ENCODE measurements around the gene DCDC2B. TPM values are rescaled to one million over a fixed set of nuclear protein-coding genes. Genes with fewer than 3 reads are reported as not detected.

The DCDC2B gene
- total RNA-seq (2022; extraction: Qiagen RNA extraction; ENCODE audit: low read depth) = not detected in 5 replicates

DNA sequence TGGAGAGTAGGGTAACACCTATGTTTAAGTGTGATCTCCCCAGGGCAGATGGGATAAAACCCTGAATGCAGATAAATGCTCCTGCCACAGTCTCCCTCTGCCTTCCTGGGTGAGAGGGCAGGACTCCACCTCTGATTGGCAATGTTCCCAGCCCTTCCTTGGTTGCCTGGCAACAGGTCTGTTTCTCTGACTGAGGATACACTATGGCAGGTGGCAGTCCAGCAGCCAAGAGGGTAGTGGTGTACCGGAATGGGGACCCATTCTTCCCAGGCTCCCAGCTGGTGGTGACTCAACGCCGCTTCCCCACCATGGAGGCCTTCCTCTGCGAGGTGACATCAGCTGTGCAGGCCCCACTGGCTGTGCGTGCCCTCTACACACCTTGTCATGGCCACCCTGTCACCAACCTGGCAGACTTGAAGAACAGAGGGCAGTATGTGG is at the start of gene DCDC2B:
DCDC2B (plus strand) TSS at position 199 of the 438 bp plus-strand sequence; CDS start at position 204, 5 bp downstream.

DNA sequence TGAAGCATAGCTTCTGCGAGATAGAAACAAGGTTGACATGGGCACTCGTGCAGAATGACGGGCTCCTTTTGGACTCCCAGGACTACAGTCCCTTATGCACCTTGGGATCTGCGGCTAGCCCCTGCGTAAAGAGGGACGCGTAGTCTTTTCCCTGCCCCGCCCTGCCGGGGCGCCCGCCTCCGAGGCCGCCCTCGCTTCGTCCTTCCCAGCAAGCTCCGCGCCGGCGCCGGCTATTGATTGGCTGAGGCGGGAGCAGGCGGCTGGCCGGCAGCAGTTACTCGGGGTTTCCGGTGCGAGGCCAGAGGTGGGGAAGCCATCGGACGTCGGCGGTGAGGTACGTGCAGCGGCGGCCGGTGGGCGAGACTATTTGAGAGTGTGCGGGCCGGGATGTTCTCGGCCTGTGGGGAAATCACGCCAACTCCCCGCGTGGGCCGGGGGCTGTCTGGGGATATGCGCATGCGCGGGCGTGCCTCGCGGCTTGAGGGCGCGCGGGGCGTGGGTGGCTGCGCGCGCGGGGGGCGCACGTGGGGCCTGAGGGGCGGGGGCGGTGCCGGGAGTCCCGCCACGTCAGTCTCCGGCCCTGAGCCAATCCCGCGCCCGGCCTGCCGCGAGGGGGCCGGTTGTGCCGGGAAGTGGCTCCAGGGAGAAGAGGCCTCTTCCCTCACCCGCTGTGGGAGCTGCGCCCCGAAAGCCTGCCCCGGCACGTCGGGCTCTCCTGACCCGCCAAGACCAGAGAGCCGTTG is 29.3 kb upstream of the DCDC2B start, which contains the start of gene TXLNA:
TXLNA (plus strand) TSS at position 233 of the 743 bp plus-strand sequence. CDS start 671 bp downstream, outside the sequence.

DNA sequence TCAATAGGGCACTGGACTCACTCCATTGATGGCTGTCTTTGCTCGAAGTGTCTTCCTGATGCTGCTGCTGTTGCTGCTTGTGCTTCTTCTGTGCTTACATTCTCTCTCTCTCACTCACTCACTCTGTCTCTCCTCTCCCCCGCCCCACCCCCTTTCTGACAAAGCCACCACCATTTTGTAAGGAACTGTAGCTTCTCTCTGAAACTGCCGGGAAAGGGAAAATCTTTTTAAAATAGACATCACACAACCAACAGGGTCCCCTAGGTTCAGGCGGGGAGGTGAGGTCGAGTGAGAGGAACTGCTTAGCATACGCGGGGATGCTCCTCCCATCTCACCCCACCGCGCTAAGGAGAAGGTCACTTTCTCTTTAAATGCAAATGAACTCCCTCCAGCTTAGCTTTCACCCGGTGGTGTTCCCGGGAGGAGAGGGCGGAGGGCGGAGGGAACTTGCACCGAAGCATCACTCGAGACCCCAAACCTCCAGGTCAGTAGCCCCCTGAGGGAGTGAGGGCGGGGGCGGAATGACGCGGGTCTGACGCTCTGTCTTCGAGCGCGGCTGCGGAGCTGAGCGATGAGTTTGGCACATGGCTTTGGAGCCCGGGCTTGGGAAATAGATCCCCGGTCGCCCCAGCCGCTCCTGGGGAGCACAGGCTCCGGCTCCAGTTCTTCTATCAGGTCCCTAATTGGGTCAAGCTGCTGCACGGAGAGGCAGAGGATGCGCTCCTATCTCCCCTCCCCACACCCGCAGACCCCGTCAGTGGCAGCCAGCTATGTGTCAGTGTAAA is 8.5 kb upstream of the DCDC2B start, which contains the start of gene CCDC28B:
CCDC28B (plus strand) TSS at position 370 of the 785 bp plus-strand sequence. CDS start 1,341 bp downstream, outside the sequence.

DNA sequence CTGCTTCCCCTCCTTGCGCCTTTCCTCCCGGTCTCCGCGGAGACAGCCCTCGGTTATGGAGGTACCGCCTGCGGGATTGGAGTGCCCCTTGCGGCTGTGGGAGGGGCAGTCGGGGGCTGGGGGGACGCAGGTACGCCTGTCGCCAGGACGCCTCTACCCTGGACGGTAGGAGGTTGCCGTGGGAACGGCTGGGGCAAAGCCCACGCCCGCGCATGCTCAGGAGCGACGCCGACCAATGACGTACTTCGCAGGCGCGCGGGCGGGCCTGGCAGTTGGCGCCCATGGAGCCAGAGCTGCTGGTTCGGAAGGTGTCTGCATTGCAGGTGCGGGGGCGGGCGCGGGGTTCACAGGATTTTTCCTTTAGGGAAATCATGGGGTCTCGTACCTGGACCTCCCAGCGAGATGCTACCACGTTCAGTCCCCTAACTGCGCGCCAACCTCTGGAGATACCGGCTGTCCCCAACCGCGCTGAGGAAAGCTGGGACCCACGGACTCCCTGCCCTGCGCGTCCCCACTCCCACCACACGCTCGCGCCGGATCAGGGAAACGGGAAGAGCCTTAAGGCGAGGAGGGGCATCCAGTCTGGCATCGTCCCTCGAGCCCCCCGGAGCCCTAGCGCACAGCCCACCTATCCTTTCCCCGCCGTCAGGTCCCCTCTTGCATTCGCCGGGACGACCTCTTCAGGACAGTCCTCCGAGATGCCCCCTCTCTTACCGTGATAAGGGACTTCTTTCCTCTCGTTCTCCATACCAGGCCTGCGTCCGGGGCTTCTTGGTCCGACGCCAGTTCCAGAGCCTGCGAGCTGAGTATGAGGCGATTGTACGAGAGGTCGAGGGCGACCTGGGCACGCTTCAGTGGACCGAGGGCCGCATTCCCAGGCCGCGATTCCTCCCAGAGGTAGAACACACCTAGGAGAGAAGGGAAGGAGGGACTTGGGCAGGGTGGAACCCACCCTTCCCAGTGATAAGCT is 3.2 kb upstream of the DCDC2B start, which contains the start of gene IQCC:
IQCC (plus strand) TSS at position 271 of the 970 bp plus-strand sequence; CDS start at position 282, 11 bp downstream.

DNA sequence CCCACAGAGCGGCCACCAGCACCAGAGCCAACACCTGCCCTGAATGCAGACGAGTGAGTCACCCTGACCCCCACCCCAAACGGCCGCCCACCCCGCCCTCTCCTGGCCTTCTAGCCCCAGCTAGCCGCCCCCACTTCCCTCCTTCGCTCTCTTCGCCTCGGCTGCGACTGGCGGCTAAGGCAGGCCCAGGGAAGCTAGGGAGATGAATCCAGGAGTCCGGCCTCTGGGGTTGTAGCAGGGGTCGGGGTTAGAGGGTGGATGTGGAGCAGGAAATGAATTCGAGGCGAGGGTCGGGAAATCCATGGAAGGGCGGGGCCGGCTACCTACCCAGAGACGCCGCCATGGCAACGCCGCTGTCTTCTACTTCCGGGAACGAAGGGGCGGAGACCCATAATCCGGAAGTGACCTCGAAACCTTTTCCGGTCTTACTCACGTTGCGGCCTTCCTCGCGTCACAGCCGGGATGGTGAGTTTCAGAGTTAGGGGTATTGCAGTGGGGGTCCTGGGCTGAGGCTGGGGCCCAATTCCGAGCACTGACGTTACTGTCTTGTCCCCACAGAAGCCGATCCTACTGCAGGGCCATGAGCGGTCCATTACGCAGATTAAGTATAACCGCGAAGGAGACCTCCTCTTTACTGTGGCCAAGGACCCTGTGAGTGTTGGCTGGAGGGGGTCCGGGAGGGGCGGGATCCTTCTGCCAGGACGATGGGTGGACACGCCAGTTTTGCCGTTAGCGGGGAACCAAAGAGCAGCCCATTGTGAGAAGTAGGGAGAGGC is 13.3 kb downstream of the DCDC2B start, which contains the start of the genes EIF3I and TMEM234:
EIF3I (plus strand) TSS at position 428 of the 776 bp plus-strand sequence; CDS start at position 463, 35 bp downstream.
TMEM234 (minus strand) TSS at position 374 of the 776 bp plus-strand sequence; CDS start at position 343, 31 bp downstream.

DNA sequence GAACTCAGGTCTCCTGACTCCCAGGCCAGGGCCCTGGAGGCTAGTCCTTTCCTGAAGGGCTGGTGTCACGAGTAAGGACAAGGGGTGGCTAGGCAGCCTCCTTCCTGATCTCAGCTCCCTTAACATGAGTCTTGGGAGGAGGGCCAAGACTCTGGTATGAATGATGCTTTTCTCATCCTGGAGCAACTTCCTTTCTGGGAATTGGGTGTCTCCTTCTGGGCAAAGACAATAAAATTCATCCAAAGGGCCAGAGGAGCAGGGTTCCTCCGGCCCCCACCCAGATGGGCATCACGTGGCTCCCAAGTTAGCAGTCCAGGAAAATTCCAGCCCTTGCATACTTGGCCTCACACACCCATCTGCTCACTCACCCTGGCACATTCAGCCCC is 38.0 kb downstream of the DCDC2B start, which contains the start of gene FAM167B:
FAM167B (plus strand) TSS at position 335 of the 386 bp plus-strand sequence. CDS start 200 bp downstream, outside the sequence.

DNA sequence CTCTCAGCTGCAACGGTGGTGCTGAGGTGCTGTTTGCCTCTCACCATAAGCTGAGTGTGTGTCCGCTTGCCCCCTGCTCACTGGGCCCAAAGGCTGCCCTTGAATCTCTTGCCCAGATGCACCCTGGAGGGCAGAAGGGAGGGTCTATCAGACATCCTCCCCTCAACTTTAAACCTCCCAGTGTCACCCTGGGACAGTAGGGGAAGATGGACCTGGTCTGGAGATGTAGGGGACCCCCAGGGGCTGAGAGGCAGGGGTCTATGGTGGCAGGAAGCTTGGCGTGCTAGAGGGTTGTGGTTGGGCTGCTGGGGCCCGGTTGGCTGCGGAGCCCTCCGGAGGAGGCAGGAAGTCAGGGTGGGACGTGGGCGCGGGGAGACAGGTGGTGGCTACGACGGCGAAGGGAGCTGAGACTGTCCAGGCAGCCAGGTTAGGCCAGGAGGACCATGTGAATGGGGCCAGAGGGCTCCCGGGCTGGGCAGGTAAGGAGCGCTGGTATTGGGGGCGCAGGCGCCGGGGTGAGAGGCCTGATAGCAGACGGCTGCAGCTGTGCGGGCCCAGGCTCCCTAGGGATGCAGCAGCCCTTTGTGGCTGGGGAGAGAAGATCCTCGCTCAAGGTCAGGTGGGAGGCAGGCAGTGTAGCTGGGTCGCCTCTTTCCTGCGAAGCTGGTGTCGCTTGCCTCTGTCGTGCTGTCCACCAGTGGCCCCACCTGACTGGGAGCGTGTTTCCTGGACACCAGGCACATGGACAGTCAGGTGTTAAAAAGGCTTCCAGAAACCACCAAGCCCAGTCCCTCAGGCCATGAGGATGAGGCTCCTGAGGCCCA is 42.2 kb downstream of the DCDC2B start, which contains the start of gene LCK:
LCK (plus strand) TSS at position 373 of the 824 bp plus-strand sequence. CDS start 23,065 bp downstream, outside the sequence.

Other genes with a start within 250 kb of the DCDC2B start
- 120 to 145 TPM (median 131 TPM) in 5 replicates for gene KHDRBS1, start 195.2 kb upstream of the DCDC2B start, total RNA-seq (2022; extraction: Qiagen RNA extraction; ENCODE audit: low read depth)
- gene TMEM39B, start 136.2 kb upstream of the DCDC2B start, total RNA-seq (2022; extraction: Qiagen RNA extraction; ENCODE audit: low read depth) = 9.1 to 13.8 TPM (median 13.5 TPM) in 5 replicates
- gene KPNA6, start 101.0 kb upstream of the DCDC2B start, total RNA-seq (2022; extraction: Qiagen RNA extraction; ENCODE audit: low read depth) = 14.9 to 19.7 TPM (median 16.5 TPM) in 5 replicates
- gene TXLNA, start 29.4 kb upstream of the DCDC2B start, total RNA-seq (2022; extraction: Qiagen RNA extraction; ENCODE audit: low read depth) = 27.5 to 33.0 TPM (median 29.5 TPM) in 5 replicates
- 1.9 to 2.6 TPM (median 2.2 TPM) in 5 replicates for gene CCDC28B, start 8.5 kb upstream of the DCDC2B start, total RNA-seq (2022; extraction: Qiagen RNA extraction; ENCODE audit: low read depth)
- gene IQCC, start 3.4 kb upstream of the DCDC2B start, total RNA-seq (2022; extraction: Qiagen RNA extraction; ENCODE audit: low read depth) = 1.6 to 2.6 TPM (median 2.3 TPM) in 5 replicates
- gene TMEM234, start 13.3 kb downstream of the DCDC2B start, total RNA-seq (2022; extraction: Qiagen RNA extraction; ENCODE audit: low read depth) = 8.8 to 10.4 TPM (median 9.5 TPM) in 5 replicates
- gene EIF3I, start 13.3 kb downstream of the DCDC2B start, total RNA-seq (2022; extraction: Qiagen RNA extraction; ENCODE audit: low read depth) = 268 to 302 TPM (median 287 TPM) in 5 replicates
- gene FAM167B, start 38.1 kb downstream of the DCDC2B start, total RNA-seq (2022; extraction: Qiagen RNA extraction; ENCODE audit: low read depth) = 0.55 to 1.0 TPM (median 0.80 TPM) in 5 replicates
- gene LCK, start 42.2 kb downstream of the DCDC2B start, total RNA-seq (2022; extraction: Qiagen RNA extraction; ENCODE audit: low read depth) = 0.03 TPM in 1 of 5 replicates, not detected in the others
- gene HDAC1, start 83.0 kb downstream of the DCDC2B start, total RNA-seq (2022; extraction: Qiagen RNA extraction; ENCODE audit: low read depth) = 57.7 to 61.8 TPM (median 59.8 TPM) in 5 replicates
- 62.0 to 76.8 TPM (median 74.0 TPM) in 5 replicates for gene MARCKSL1, start 127.1 kb downstream of the DCDC2B start, total RNA-seq (2022; extraction: Qiagen RNA extraction; ENCODE audit: low read depth)
- 2.9 to 5.4 TPM (median 3.8 TPM) in 5 replicates for gene FAM229A, start 153.4 kb downstream of the DCDC2B start, total RNA-seq (2022; extraction: Qiagen RNA extraction; ENCODE audit: low read depth)
- 0.07 TPM in 1 of 5 replicates, not detected in the others for gene TSSK3, start 153.4 kb downstream of the DCDC2B start, total RNA-seq (2022; extraction: Qiagen RNA extraction; ENCODE audit: low read depth)
- gene BSDC1, start 185.4 kb downstream of the DCDC2B start, total RNA-seq (2022; extraction: Qiagen RNA extraction; ENCODE audit: low read depth) = 19.5 to 22.6 TPM (median 22.2 TPM) in 5 replicates

All from A549 treated with CpdA at 1 μM for 4 hours (cell line).